A549 treated with CpdA at 1 μM for 4 hours (cell line): ENCODE measurements around the gene DTNB. TPM values are rescaled to one million over a fixed set of nuclear protein-coding genes. Genes with fewer than 3 reads are reported as not detected.

Experiments used
- total RNA-seq: library from RNA; stranded (reverse); fragments of 200-300 nt; extraction: Qiagen RNA extraction; gene quantifications from 5 replicates; pipeline ENCODE4 v1.2.3, GENCODE V29; 2022; ENCODE audit warnings: low read depth

Gene DTNB
- 8.6 to 10.0 TPM (median 9.4 TPM) in 5 replicates for total RNA-seq

GRCh38 chr2:25673300-25674076, at the start of gene DTNB:
TSS of gene DTNB (minus strand) at chr2:25673577. CDS start at chr2:25652660, 20,917 bp downstream.

GRCh38 chr2:25341753-25342371, 331.5 kb downstream of the DTNB start, which contains the start of gene DNMT3A:
TSS of gene DNMT3A (minus strand) at chr2:25341925. CDS start at chr2:25313984, 27,941 bp downstream.

Other genes with a start within 250 kb of the DTNB start
- 10.9 to 15.9 TPM (median 14.6 TPM) in 5 replicates for gene ASXL2, start 204.9 kb upstream of the DTNB start, total RNA-seq